GM23338 (cell line): ENCODE measurements around the gene DNAAF5. TPM values are rescaled to one million over a fixed set of nuclear protein-coding genes. Genes with fewer than 3 reads are reported as not detected.
"Not testable (repeated sequence)": the region's sequence is repeated elsewhere in the genome, so short reads cannot be mapped to it uniquely, and the experiment has no call there.

Experiments
- ATAC-seq: fragments of 200-7000 bp; cut with Tn5 transposase; 3 replicates; pipeline ENCODE4 v1.9.1; 2020
- DNase-seq: peaks from one replicate; pipeline ENCODE4 v3.0.0-alpha.2; 2015; ENCODE audit warnings: low spot score
- H2AFZ ChIP-seq: fragments of 200-600 bp; sonication (generic); 2 replicates; pipeline ENCODE4 v1.8.0; 2016; ENCODE audit warnings: antibody characterized with exemption, mild to moderate bottlenecking, moderate library complexity
- H3F3A ChIP-seq: fragments of 200-600 bp; sonication (generic); replicated peaks from 2 replicates; pipeline ENCODE4 v1.8.0; 2017; ENCODE audit warnings: antibody characterized with exemption, mixed run types, low read depth
- H3K27ac ChIP-seq: fragments of 200-600 bp; sonication (generic); 2 replicates; pipeline ENCODE4 v1.6.1; 2016; ENCODE audit warnings: low read depth
- H3K27me3 ChIP-seq: fragments of 200-600 bp; sonication (generic); 2 replicates; pipeline ENCODE4 v1.8.0; 2016; ENCODE audit warnings: mild to moderate bottlenecking, mixed run types, moderate library complexity; ENCODE audit not compliant: insufficient read depth
- H3K36me3 ChIP-seq: fragments of 200-600 bp; sonication (generic); 2 replicates; pipeline ENCODE4 v1.8.0; 2016; ENCODE audit warnings: mild to moderate bottlenecking; ENCODE audit not compliant: insufficient read depth
- H3K4me1 ChIP-seq: fragments of 200-600 bp; sonication (generic); 2 replicates; pipeline ENCODE4 v1.8.0; 2016; ENCODE audit warnings: mild to moderate bottlenecking, moderate library complexity; ENCODE audit not compliant: insufficient read depth
- H3K4me2 ChIP-seq: fragments of 200-600 bp; sonication (generic); 2 replicates; pipeline ENCODE4 v1.7.1; 2017; ENCODE audit warnings: mixed run types
- H3K4me3 ChIP-seq: fragments of 200-600 bp; sonication (generic); 2 replicates; pipeline ENCODE4 v1.6.1; 2016; ENCODE audit warnings: mixed run types
- H3K79me2 ChIP-seq: fragments of 200-600 bp; sonication (generic); replicated peaks from 2 replicates; pipeline ENCODE4 v1.8.0; 2017; ENCODE audit warnings: mild to moderate bottlenecking; ENCODE audit not compliant: insufficient read depth
- H3K9me2 ChIP-seq: fragments of 200-600 bp; sonication (generic); 2 replicates; pipeline ENCODE4 v1.8.0; 2017; ENCODE audit not compliant: insufficient read depth
- H4K20me1 ChIP-seq: fragments of 200-600 bp; sonication (generic); replicated peaks from 2 replicates; pipeline ENCODE4 v1.8.0; 2017; ENCODE audit warnings: mild to moderate bottlenecking; ENCODE audit not compliant: insufficient read depth
- H3K27ac Mint-ChIP-seq: 2 replicates; pipeline ENCODE4 v1.8.0; 2020; ENCODE audit warnings: inconsistent platforms, mild to moderate bottlenecking, moderate library complexity, mixed read lengths
- H3K27me3 Mint-ChIP-seq: 3 replicates; pipeline ENCODE4 v1.8.0; 2022; ENCODE audit warnings: low read depth, mild to moderate bottlenecking, moderate library complexity, mixed read lengths, inconsistent platforms; ENCODE audit not compliant: insufficient read depth, poor library complexity
- H3K36me3 Mint-ChIP-seq: 3 replicates; pipeline ENCODE4 v1.8.0; 2021; ENCODE audit warnings: low read depth, mild to moderate bottlenecking, inconsistent platforms, moderate library complexity, mixed read lengths
- H3K4me1 Mint-ChIP-seq: 3 replicates; pipeline ENCODE4 v1.8.0; 2020; ENCODE audit warnings: mild to moderate bottlenecking, inconsistent platforms, mixed read lengths
- H3K4me3 Mint-ChIP-seq: 3 replicates; pipeline ENCODE4 v1.8.0; 2021; ENCODE audit warnings: moderate library complexity, mild to moderate bottlenecking, inconsistent platforms, mixed read lengths
- H3K9me3 Mint-ChIP-seq: 3 replicates; pipeline ENCODE4 v1.8.0; 2020; ENCODE audit warnings: moderate library complexity, mild to moderate bottlenecking, inconsistent platforms, mixed read lengths
- CREB1 ChIP-seq: fragments of 250-450 bp; sonication (Bioruptor Pico); IDR thresholded peaks from 2 replicates; pipeline ENCODE4 v1.5.0; 2020; ENCODE audit warnings: low read depth, mild to moderate bottlenecking, moderate library complexity
- CTCF ChIP-seq, 2 experiments: fragments of 200-600 bp in 1 of 2; sonication (generic) in 1 of 2; conservative IDR thresholded peaks; 2 replicates each; pipeline versions ENCODE4 v1.5.1 to v1.6.1; 2016 to 2017; ENCODE audit warnings: antibody characterized with exemption in 2 of 2, low read depth in 2 of 2, mild to moderate bottlenecking in 2 of 2, moderate library complexity in 1 of 2
- EZH2 ChIP-seq: fragments of 200-600 bp; sonication (generic); IDR thresholded peaks from one replicate; pipeline ENCODE4 v1.8.0; 2017; ENCODE audit warnings: antibody characterized with exemption, mild to moderate bottlenecking, low read depth; ENCODE audit not compliant: unreplicated experiment
- EZH2phosphoT487 ChIP-seq: fragments of 200-600 bp; sonication (generic); IDR thresholded peaks from one replicate; pipeline ENCODE4 v1.8.1; 2018; ENCODE audit warnings: antibody characterized with exemption; ENCODE audit not compliant: unreplicated experiment
- JUNB ChIP-seq: IDR thresholded peaks from one replicate; pipeline ENCODE4 v1.6.1; 2016; ENCODE audit warnings: antibody characterized with exemption; ENCODE audit not compliant: unreplicated experiment
- POLR2AphosphoS5 ChIP-seq: IDR thresholded peaks from 2 replicates; pipeline ENCODE4 v1.6.1; 2016; ENCODE audit warnings: antibody characterized with exemption, low read depth
- STAT1 ChIP-seq: IDR thresholded peaks from one replicate; pipeline ENCODE4 v1.6.1; 2016; ENCODE audit warnings: antibody characterized with exemption; ENCODE audit not compliant: unreplicated experiment
- ZNF114 ChIP-seq: fragments of 250-450 bp; sonication (Bioruptor Pico); IDR thresholded peaks from 2 replicates; pipeline ENCODE4 v1.5.0; 2020; ENCODE audit warnings: mild to moderate bottlenecking, moderate library complexity
- ZNF331 ChIP-seq: fragments of 250-450 bp; sonication (Bioruptor Pico); IDR thresholded peaks from 2 replicates; pipeline ENCODE4 v1.5.0; 2020; ENCODE audit warnings: low read depth, mild to moderate bottlenecking, moderate library complexity
- polyA plus RNA-seq: library from polyadenylated mRNA; unstranded; fragments of >200 nt; fragmentation: Nextera tagmentation; extraction: Ambion mirVana; gene quantifications from 2 replicates; pipeline ENCODE4 v1.2.1, GENCODE V29; 2016
- total RNA-seq: library from RNA; depleted of rRNA; stranded (reverse); fragments of >200 nt; shearing (Covaris generic); gene quantifications from 2 replicates; pipeline ENCODE4 v1.2.3, GENCODE V29; 2014
- TF ChIP-seq, protein P1 (sequence below): IDR thresholded peaks from 2 replicates; pipeline ENCODE4 v1.6.1; 2016; ENCODE audit warnings: antibody characterized with exemption

DNAAF5 gene
- total and polyA plus RNA-seq, 2 experiments from 2014 or later: 20.4 to 86.7 TPM

- Mint-ChIP-seq H3K4me1 (no peaks in the 10 kb centered on the region), H3K36me3 (peaks cover 44% of the 10 kb centered on the region), H3K4me3 (no peak overlapping the region), H3K27ac (no peak overlapping the region), H3K9me3 (no peaks in the 10 kb centered on the region; the same call in 1 of the 3 replicates), H3K27me3 (peaks cover 5% of the 10 kb centered on the region)
- Histone ChIP-seq H3K27me3 (no peaks in the 10 kb centered on the region), H3K36me3 (no peaks in the 10 kb centered on the region), H3K4me1 (no peaks in the 10 kb centered on the region), H2AFZ (no peak overlapping the region), H3K4me3 (no peak overlapping the region), H3F3A (peaks cover 10% of the 10 kb centered on the region), H4K20me1 (peaks cover 6% of the 10 kb centered on the region), H3K9me2 (no peaks in the 10 kb centered on the region), H3K4me2 (no peak overlapping the region), H3K27ac (no peak overlapping the region), H3K79me2 (peaks cover 29% of the 10 kb centered on the region)
- DNase-seq (no peak), ATAC-seq (no peak)
- TF ChIP-seq POLR2AphosphoS5 (no peak), EZH2phosphoT487 (no peak)
Measured at GRCh38 chr7:742791-743190, 16.3 kb downstream of the DNAAF5 start.

DNA sequence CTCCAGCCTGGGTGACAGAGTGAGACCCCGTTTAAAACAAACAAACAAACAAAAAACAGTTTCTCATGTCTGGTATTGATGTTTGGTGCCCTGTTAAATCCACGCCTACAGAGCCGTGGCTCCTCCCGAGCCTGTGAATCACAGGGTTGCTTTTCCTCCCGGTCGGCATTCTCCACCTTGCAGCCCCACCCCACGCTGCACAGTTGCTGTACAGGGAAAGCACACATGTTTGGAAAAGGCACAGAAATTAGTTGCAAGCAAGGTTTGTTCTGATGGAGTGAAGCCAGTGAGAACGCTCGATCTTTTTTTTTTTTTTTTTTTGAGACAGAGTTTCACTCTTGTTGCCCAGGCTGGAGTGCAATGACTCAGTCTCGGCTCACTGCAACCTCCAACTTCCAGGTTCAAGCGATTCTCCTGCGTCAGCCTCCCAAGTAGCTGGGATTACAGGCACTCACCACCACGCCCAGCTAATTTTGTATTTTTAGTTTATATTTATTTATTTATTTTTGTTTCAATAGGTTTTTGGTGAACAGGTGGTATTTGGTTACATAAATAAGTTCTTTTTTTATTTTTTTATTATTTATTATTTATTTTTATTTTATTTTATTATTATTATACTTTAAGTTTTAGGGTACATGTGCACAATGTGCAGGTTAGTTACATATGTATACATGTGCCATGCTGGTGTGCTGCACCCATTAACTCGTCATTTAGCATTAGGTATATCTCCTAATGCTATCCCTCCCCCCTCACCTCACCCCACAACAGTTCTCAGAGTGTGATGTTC lies 17.0 kb downstream of the DNAAF5 start:
- not testable (repeated sequence) for H3K27ac Mint-ChIP-seq, H3K4me2 ChIP-seq, H3K27ac ChIP-seq, H2AFZ ChIP-seq, H4K20me1 ChIP-seq, H3K4me1 Mint-ChIP-seq, H3F3A ChIP-seq, DNase-seq, H3K4me3 ChIP-seq, ATAC-seq, H3K36me3 ChIP-seq, H3K4me3 Mint-ChIP-seq, H3K27me3 Mint-ChIP-seq, H3K27me3 ChIP-seq, H3K4me1 ChIP-seq, H3K9me2 ChIP-seq, H3K9me3 Mint-ChIP-seq
- peaks cover 44% of the 10 kb centered on the region for H3K36me3 Mint-ChIP-seq
- H3K79me2 ChIP-seq: peaks cover 22% of the 10 kb centered on the region

DNA sequence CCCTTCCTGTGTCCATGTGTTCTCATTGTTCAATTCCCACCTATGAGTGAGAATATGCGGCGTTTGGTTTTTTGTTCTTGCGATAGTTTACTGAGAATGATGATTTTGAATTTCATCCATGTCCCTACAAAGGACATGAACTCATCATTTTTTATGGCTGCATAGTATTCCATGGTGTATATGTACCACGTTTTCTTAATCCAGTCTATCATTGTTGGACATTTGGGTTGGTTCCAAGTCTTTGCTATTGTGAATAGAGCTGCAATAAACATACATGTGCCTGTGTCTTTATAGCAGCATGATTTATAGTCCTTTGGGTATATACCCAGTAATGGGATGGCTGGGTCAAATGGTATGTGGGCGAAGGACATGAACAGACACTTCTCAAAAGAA lies 17.6 kb downstream of the DNAAF5 start:
- H4K20me1 ChIP-seq, H3K36me3 ChIP-seq, H3K9me2 ChIP-seq, H3K27ac Mint-ChIP-seq, H3K4me1 ChIP-seq, DNase-seq, H3K27me3 Mint-ChIP-seq, H3K4me1 Mint-ChIP-seq, H3K4me3 Mint-ChIP-seq, H3K27me3 ChIP-seq, H3K4me2 ChIP-seq, H3F3A ChIP-seq, H3K27ac ChIP-seq, H3K9me3 Mint-ChIP-seq, H2AFZ ChIP-seq, H3K4me3 ChIP-seq, ATAC-seq: not testable (repeated sequence)
- H3K79me2 ChIP-seq: peaks cover 19% of the 10 kb centered on the region
- H3K36me3 Mint-ChIP-seq: peaks cover 44% of the 10 kb centered on the region

GRCh38 chr7:744854-745430 lies 18.4 kb downstream of the DNAAF5 start:
- H3K79me2 ChIP-seq: peaks cover 11% of the 10 kb centered on the region
- no peaks in the 10 kb centered on the region; the same call in 1 of the 3 replicates for H3K9me3 Mint-ChIP-seq
- no peaks in the 10 kb centered on the region for H3K4me1 ChIP-seq
- no peak for ATAC-seq
- no peaks in the 10 kb centered on the region for H3K27me3 ChIP-seq
- H3K4me3 ChIP-seq: no peak overlapping the region
- peaks cover 3% of the 10 kb centered on the region; the same call in 1 of the 2 replicates for H4K20me1 ChIP-seq
- H3K9me2 ChIP-seq: no peaks in the 10 kb centered on the region
- no peak overlapping the region for H2AFZ ChIP-seq
- peaks cover 5% of the 10 kb centered on the region for H3K27me3 Mint-ChIP-seq
- no peak for DNase-seq
- H3K36me3 Mint-ChIP-seq: peaks cover 44% of the 10 kb centered on the region
- no peaks in the 10 kb centered on the region for H3K4me1 Mint-ChIP-seq
- H3K36me3 ChIP-seq: no peaks in the 10 kb centered on the region
- H3K4me2 ChIP-seq: no peak overlapping the region
- no peak overlapping the region for H3K27ac ChIP-seq
- H3K4me3 Mint-ChIP-seq: no peak overlapping the region
- H3F3A ChIP-seq: peaks cover 10% of the 10 kb centered on the region
- no peak overlapping the region for H3K27ac Mint-ChIP-seq
- no peak for TF ChIP-seq ZNF114 (CRISPR knock-in tag)
- TF ChIP-seq EZH2: no peak
- TF ChIP-seq CREB1 (CRISPR knock-in tag): no peak
- no peak for TF ChIP-seq CTCF (conservative IDR thresholded peaks at IDR 0.05; ENCODE audit: low read depth in 2 of 2)
- no peak for TF ChIP-seq EZH2phosphoT487
- TF ChIP-seq STAT1: no peak
- TF ChIP-seq, protein P1, sequence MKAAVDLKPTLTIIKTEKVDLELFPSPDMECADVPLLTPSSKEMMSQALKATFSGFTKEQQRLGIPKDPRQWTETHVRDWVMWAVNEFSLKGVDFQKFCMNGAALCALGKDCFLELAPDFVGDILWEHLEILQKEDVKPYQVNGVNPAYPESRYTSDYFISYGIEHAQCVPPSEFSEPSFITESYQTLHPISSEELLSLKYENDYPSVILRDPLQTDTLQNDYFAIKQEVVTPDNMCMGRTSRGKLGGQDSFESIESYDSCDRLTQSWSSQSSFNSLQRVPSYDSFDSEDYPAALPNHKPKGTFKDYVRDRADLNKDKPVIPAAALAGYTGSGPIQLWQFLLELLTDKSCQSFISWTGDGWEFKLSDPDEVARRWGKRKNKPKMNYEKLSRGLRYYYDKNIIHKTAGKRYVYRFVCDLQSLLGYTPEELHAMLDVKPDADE: no peak
- no peak for TF ChIP-seq POLR2AphosphoS5
- TF ChIP-seq ZNF331 (CRISPR knock-in tag): no peak
- no peak for TF ChIP-seq JUNB
